Measurements from ENCODE around the gene RALGDS. TPM values are rescaled to one million over a fixed set of nuclear protein-coding genes. Genes with fewer than 3 reads are reported as not detected.

The RALGDS gene
- total RNA-seq, 1 experiment from 2014 or later, result 40.1 TPM

- intact Hi-C loops (cut with micrococcal nuclease; ENCODE audit: unreplicated experiment), result loop anchor here (5.0 kb wide), 1 partner anchor 103 kb away; no protein-coding TSS in a partner anchor
- Histone ChIP-seq H3K4me1 (ENCODE audit: insufficient read depth, low read length, poor library complexity, severe bottlenecking) (peaks cover 26% of the 10 kb centered on the region), H3K9me3 (ENCODE audit: low read depth, low read length, poor library complexity, severe bottlenecking) (no peaks in the 10 kb centered on the region), H3K4me3 (ENCODE audit: low read depth, low read length, poor library complexity, severe bottlenecking) (peak overlapping the region; percentile 57), H3K27me3 (replicated peaks; ENCODE audit: insufficient read depth, low read depth, low read length, poor library complexity) (no peaks in the 10 kb centered on the region), H3K36me3 (ENCODE audit: insufficient read depth, low read length, poor library complexity, severe bottlenecking) (no peaks in the 10 kb centered on the region), H3K27ac (ENCODE audit: low read depth, low read length, poor library complexity, severe bottlenecking) (no peak overlapping the region)
- no TSS peak for BruUV-seq (replicated peaks)
- DNase-seq (ENCODE audit: low spot score), result no peak
- CTCF ChIA-PET, result interaction anchor here (1.1 to 1.5 kb wide), 3 partner anchors 10 to 123 kb away, joined by 3 to 6 read pairs (median 5); partner anchors contain the start of gene GTF3C5
- TF ChIP-seq CTCF (conservative IDR thresholded peaks at IDR 0.05; ENCODE audit: low read depth, low read length) (no peak), EZH2 (IDR thresholded peaks at IDR 0.05; ENCODE audit: borderline replicate concordance, low read depth, low read length, poor library complexity, severe bottlenecking) (no peak)
- POLR2A ChIA-PET (ENCODE audit: low non-redundant PET), result no interaction called here
These were observed 24.1 kb upstream of the RALGDS start for GRCh38 chr9:133144904-133145851.

GRCh38 chr9:133144142-133144903, 23.3 kb upstream of the RALGDS start:
- no peak for TF ChIP-seq EZH2 (IDR thresholded peaks at IDR 0.05; ENCODE audit: borderline replicate concordance, low read depth, low read length, poor library complexity, severe bottlenecking)
- TF ChIP-seq CTCF (conservative IDR thresholded peaks at IDR 0.05; ENCODE audit: low read depth, low read length), result peak; percentile 99
- intact Hi-C loops (cut with micrococcal nuclease; ENCODE audit: unreplicated experiment), result no loop called here
- Histone ChIP-seq H3K4me3 (ENCODE audit: low read depth, low read length, poor library complexity, severe bottlenecking) (peak overlapping the region; percentile 57), H3K4me1 (ENCODE audit: insufficient read depth, low read length, poor library complexity, severe bottlenecking) (peaks cover 22% of the 10 kb centered on the region), H3K27me3 (replicated peaks; ENCODE audit: insufficient read depth, low read depth, low read length, poor library complexity) (no peaks in the 10 kb centered on the region), H3K9me3 (ENCODE audit: low read depth, low read length, poor library complexity, severe bottlenecking) (no peaks in the 10 kb centered on the region), H3K36me3 (ENCODE audit: insufficient read depth, low read length, poor library complexity, severe bottlenecking) (no peaks in the 10 kb centered on the region), H3K27ac (ENCODE audit: low read depth, low read length, poor library complexity, severe bottlenecking) (peak overlapping the region; percentile 79)
- CTCF ChIA-PET, result interaction anchor here (0.6 to 1.5 kb wide), 7 partner anchors 11 to 122 kb away, joined by 3 to 6 read pairs (median 4); partner anchors contain the start of gene GTF3C5
- BruUV-seq (replicated peaks), result no TSS peak
- POLR2A ChIA-PET (ENCODE audit: low non-redundant PET), result interaction anchor here (0.6 to 0.7 kb wide), 2 partner anchors 156 to 204 kb away, joined by 3 to 6 read pairs; partner anchors contain the start of genes MED22 and RPL7A
- DNase-seq (ENCODE audit: low spot score), result peak; percentile 84

GRCh38 chr9:133143639-133144141, 22.6 kb upstream of the RALGDS start:
- DNase-seq (ENCODE audit: low spot score), result no peak
- POLR2A ChIA-PET (ENCODE audit: low non-redundant PET), result interaction anchor here (0.6 to 0.7 kb wide), 2 partner anchors 155 to 204 kb away, joined by 3 to 6 read pairs; partner anchors contain the start of genes MED22 and RPL7A
- TF ChIP-seq EZH2 (IDR thresholded peaks at IDR 0.05; ENCODE audit: borderline replicate concordance, low read depth, low read length, poor library complexity, severe bottlenecking) (no peak), CTCF (conservative IDR thresholded peaks at IDR 0.05; ENCODE audit: low read depth, low read length) (no peak)

More at GRCh38 chr9:133143639-133144141, 22.6 kb upstream of the RALGDS start:
- no peaks in the 10 kb centered on the region for H3K9me3 ChIP-seq (ENCODE audit: low read depth, low read length, poor library complexity, severe bottlenecking)
- intact Hi-C loops (cut with micrococcal nuclease; ENCODE audit: unreplicated experiment), result no loop called here
- peak overlapping the region; percentile 57 for H3K4me3 ChIP-seq (ENCODE audit: low read depth, low read length, poor library complexity, severe bottlenecking)
- H3K4me1 ChIP-seq (ENCODE audit: insufficient read depth, low read length, poor library complexity, severe bottlenecking), result peaks cover 22% of the 10 kb centered on the region
- BruUV-seq (replicated peaks), result no TSS peak
- H3K36me3 ChIP-seq (ENCODE audit: insufficient read depth, low read length, poor library complexity, severe bottlenecking), result no peaks in the 10 kb centered on the region
- H3K27me3 ChIP-seq (replicated peaks; ENCODE audit: insufficient read depth, low read depth, low read length, poor library complexity), result no peaks in the 10 kb centered on the region
- CTCF ChIA-PET, result interaction anchor here (0.6 to 1.5 kb wide), 7 partner anchors 12 to 122 kb away, joined by 3 to 6 read pairs (median 4); partner anchors contain the start of gene GTF3C5
- H3K27ac ChIP-seq (ENCODE audit: low read depth, low read length, poor library complexity, severe bottlenecking), result peak overlapping the region; percentile 79

Data from A673 (cell line).